GM18951 (cell line): Measurements from ENCODE around the gene SLF2.
A peak's percentile ranks its signal among the peaks of the same experiment; 100 is the strongest.

Source experiments
- POLR2A ChIP-seq: IDR thresholded peaks from 4 replicates; pipeline ENCODE4 v1.6.1; 2011; ENCODE audit warnings: mild to moderate bottlenecking; ENCODE audit not compliant: insufficient read length, insufficient read depth; ENCODE audit errors: extremely low read depth
- in situ Hi-C: fragments of 300-500 bp; cut with MboI; formaldehyde crosslinking; loops from one replicate; pipeline ENCODE4 v1.12.0; 2022; ENCODE audit warnings: low sequenced_read_pairs, mixed read lengths, inconsistent platforms; ENCODE audit not compliant: unreplicated experiment

The SLF2 gene

GRCh38 chr10:100978901-100979195 is 66.1 kb downstream of the SLF2 start:
- no peak for TF ChIP-seq POLR2A
- in situ Hi-C loops = no loop called here

DNA sequence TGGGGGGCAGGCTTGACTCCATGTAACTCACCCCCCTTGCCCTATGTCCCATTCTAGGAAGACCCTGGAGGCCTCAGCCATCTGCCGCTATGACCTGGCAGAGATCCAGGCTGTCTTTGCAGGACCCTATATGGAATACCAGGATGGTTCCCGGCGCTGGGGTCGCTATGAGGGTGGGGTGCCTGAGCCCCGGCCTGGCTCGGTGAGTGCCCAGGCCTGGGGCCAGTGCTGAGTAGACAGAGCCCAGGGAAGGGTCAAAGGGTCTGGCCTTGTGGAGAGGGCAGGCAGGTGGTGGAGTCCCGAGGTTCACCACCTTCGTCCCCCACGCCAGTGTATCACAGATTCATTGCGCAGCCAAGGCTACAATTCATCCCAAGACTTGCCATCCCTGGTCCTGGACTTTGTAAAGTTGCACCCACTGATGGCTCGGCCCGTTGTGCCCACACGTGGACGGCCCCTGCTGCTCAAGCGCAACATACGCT is 67.1 kb downstream of the SLF2 start:
- in situ Hi-C loops = no loop called here
- TF ChIP-seq POLR2A = no peak

DNA sequence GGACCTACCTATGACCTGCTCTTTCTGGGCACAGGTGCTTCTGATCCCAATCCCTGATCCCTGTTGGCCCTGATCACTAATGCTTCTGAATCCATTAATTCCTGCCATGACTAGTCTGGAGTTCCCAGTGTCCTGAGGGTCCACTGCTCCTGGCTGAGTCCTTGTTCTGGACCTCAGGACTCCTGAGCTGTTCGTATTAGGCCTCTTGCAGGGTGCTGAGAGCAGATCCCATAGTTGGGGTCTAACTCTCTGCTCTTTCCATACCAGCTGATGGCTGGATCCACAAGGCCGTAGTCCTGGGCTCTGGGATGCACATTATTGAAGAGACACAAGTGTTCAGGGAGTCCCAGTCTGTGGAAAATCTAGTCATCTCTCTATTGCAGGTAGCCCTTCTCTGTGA is 67.5 kb downstream of the SLF2 start:
- in situ Hi-C loops = no loop called here
- TF ChIP-seq POLR2A = no peak

DNA sequence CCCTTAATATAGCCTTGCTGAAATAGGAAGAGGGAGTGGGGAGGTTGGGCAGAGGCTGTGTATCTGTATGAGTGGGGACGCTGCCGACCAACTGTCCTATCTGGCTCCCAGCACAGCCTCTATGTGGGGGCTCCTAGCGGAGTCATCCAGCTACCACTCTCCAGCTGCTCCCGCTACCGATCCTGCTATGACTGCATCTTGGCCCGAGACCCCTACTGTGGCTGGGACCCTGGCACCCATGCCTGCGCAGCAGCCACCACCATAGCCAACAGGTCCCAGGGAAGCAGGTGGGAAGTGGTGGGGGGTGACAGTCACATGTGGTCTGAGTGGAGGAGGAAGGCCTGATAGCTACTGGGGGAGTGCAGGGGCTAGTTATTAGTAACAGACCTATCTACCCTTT is 67.9 kb downstream of the SLF2 start:
- in situ Hi-C loops = no loop called here
- no peak for TF ChIP-seq POLR2A

DNA sequence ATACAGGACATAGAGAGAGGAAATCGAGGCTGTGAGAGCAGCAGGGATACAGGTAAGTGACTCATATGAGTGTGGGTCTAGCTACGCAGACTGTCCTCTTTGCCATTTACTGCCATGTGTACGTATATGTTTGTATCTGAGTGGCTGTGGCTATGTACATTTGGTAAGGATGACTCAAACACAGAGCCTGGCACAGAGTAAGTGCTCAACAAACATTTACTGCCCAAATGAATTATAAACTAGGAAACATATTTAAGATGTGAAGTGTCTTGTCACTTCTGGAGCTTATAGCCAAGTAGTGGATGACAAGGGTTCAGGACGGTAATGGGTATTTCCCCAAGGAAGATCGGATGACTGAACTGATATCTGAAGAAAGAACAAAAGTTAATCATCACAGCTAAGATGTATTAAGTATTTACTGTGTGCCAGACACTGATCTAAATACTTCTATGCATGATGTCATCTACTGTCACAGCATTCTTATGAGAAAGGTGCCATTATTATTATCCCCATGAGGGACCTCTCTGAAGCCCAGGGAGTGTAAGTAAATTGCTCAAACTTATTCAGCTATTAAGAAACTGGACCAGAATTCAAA is 68.5 kb downstream of the SLF2 start:
- in situ Hi-C loops = no loop called here
- TF ChIP-seq POLR2A = no peak

GRCh38 chr10:100982916-100983830 is 70.4 kb downstream of the SLF2 start:
- in situ Hi-C loops = no loop called here

GRCh38 chr10:100983868-100984671 is 71.3 kb downstream of the SLF2 start:
- TF ChIP-seq POLR2A = no peak
- in situ Hi-C loops = no loop called here

More at GRCh38 chr10:100982916-100983830, 70.4 kb downstream of the SLF2 start:
- TF ChIP-seq POLR2A = no peak

DNA sequence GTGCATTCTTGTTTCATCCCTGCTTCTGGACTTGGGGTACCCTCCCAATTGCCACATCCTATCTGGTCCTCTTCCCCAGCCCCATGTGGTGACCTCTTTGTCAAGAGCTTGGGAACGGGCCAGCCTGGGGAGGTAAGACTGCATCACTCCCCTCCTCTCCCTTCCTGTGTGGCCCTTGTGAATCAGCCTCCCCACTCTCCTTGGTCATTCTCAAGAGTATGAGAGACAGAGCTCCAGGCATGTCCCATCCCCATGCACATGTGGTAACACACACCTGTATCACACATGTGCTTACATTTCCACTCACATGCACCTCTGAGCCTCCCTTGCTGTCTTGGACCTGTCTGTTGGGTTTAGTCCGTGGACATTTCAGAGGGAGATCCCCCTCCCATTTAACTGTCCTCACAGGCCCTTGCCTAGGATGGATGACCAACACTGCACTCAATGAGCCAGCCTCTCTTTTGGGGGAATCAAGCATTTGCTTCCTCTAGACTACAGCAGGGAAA is 72.0 kb downstream of the SLF2 start:
- in situ Hi-C loops = no loop called here
- TF ChIP-seq POLR2A = no peak

- in situ Hi-C loops = no loop called here
- TF ChIP-seq POLR2A = no peak
Measured at GRCh38 chr10:100985336-100985735, 72.6 kb downstream of the SLF2 start.

DNA sequence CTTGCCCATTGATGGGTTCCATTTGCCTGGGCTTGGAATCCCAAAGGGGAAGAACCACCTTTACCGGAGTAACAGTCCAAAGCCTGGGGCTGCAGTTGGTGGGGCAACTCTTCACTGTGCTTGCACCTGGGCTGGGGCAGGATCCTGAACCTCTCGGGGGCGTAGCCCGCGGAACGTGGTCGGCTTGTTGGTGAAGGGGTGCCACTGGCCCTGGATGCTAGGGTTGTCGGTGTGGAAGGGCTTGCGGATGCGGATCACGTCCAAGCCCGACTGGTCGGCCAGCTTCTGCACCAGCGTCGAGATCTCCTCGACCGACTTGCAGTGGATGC is 73.8 kb downstream of the SLF2 start:
- no peak for TF ChIP-seq POLR2A
- in situ Hi-C loops = no loop called here

DNA sequence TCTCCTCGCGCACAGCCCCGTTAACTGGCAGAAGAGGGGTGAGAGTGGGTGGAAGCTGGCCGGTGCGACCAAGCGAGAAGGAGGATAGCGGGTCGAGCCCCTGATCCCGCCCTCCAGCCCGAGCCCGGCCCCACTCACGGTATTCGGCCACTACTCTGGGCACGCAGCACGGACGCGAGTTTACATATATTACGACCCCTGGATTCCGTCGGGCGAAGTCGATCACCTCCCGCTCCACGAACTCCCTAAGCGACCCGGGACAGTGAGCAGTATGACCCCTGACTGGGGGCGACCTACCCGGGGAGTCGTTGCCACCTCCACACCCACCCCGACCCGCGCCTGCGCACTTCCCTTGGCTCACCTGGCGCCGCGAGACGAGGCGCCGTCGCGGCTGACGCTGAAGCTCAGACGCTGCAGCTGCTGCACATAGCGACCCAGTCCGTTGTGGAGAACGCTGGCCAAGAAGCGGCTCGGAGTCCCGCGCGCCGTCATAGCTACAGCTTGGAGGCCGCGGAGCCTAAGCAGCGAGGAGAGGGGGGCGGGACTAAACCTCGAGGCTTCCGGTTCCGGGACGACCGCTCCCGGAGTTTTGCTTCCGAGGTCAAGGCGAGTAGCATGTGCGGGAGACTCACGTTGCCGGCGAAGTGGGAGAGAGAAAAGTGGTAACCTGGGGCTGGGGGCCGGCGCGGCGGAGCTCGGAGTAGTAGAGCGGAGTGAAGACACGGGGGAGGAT is 74.4 kb downstream of the SLF2 start, which contains the start of the genes MRPL43 and TWNK:
TSS of gene MRPL43 (minus strand) at position 546 of the 733 bp plus-strand sequence. CDS start at position 492, 54 bp downstream.
TSS of gene TWNK (plus strand) at position 592 of the 733 bp plus-strand sequence. CDS start 668 bp downstream, outside the sequence.
- peak; percentile 83 for TF ChIP-seq POLR2A

GRCh38 chr10:100987685-100988049 is 74.9 kb downstream of the SLF2 start:
- TF ChIP-seq POLR2A = no peak
- in situ Hi-C loops = no loop called here

More for the DNA sequence above, 74.4 kb downstream of the SLF2 start, which contains the start of the genes MRPL43 and TWNK:
- in situ Hi-C loops = no loop called here
